GM18868 (cell line): ENCODE results near the gene PALLD.

Experiments
- ATAC-seq: cut with Tn5 transposase; IDR thresholded peaks from one replicate; pipeline ENCODE4 v1.9.1; 2021; ENCODE audit warnings: mild to moderate bottlenecking, moderate library complexity; ENCODE audit not compliant: unreplicated experiment

PALLD gene

GRCh38 chr4:168585168-168586091 is 88.6 kb downstream of the PALLD start:
- ATAC-seq = peak; percentile 74

GRCh38 chr4:168586926-168587325 is 90.1 kb downstream of the PALLD start:
- ATAC-seq = no peak

GRCh38 chr4:168587411-168588125 is 90.7 kb downstream of the PALLD start:
- no peak for ATAC-seq

- no peak for ATAC-seq
These were observed 92.2 kb downstream of the PALLD start for GRCh38 chr4:168588916-168589531.

- no peak for ATAC-seq
These were observed 95.8 kb downstream of the PALLD start for GRCh38 chr4:168592676-168593075.

GRCh38 chr4:168593399-168593798 is 96.5 kb downstream of the PALLD start:
- ATAC-seq = no peak

GRCh38 chr4:168594121-168594520 is 97.3 kb downstream of the PALLD start:
- no peak for ATAC-seq

- no peak for ATAC-seq
These were observed 101.3 kb downstream of the PALLD start for GRCh38 chr4:168598191-168598590.

GRCh38 chr4:168600796-168601583 is 104.1 kb downstream of the PALLD start:
- no peak for ATAC-seq

- ATAC-seq = no peak
These were observed 105.0 kb downstream of the PALLD start for GRCh38 chr4:168601899-168602298.

GRCh38 chr4:168604496-168605373 is 107.9 kb downstream of the PALLD start:
- no peak for ATAC-seq

GRCh38 chr4:168605411-168605810 is 108.6 kb downstream of the PALLD start:
- no peak for ATAC-seq

- ATAC-seq = no peak
These were observed 110.4 kb downstream of the PALLD start for GRCh38 chr4:168607215-168607614.

GRCh38 chr4:168608771-168609170 is 111.9 kb downstream of the PALLD start:
- no peak for ATAC-seq

GRCh38 chr4:168609369-168609768 is 112.5 kb downstream of the PALLD start:
- ATAC-seq = no peak

- no peak for ATAC-seq
These were observed 114.2 kb downstream of the PALLD start for GRCh38 chr4:168610911-168611530.

GRCh38 chr4:168612450-168613135 is 115.7 kb downstream of the PALLD start:
- ATAC-seq = no peak

- no peak for ATAC-seq
These were observed 117.0 kb downstream of the PALLD start for GRCh38 chr4:168613869-168614268.
